Measurements from ENCODE around the gene GAS2L1.

GAS2L1 gene

DNA sequence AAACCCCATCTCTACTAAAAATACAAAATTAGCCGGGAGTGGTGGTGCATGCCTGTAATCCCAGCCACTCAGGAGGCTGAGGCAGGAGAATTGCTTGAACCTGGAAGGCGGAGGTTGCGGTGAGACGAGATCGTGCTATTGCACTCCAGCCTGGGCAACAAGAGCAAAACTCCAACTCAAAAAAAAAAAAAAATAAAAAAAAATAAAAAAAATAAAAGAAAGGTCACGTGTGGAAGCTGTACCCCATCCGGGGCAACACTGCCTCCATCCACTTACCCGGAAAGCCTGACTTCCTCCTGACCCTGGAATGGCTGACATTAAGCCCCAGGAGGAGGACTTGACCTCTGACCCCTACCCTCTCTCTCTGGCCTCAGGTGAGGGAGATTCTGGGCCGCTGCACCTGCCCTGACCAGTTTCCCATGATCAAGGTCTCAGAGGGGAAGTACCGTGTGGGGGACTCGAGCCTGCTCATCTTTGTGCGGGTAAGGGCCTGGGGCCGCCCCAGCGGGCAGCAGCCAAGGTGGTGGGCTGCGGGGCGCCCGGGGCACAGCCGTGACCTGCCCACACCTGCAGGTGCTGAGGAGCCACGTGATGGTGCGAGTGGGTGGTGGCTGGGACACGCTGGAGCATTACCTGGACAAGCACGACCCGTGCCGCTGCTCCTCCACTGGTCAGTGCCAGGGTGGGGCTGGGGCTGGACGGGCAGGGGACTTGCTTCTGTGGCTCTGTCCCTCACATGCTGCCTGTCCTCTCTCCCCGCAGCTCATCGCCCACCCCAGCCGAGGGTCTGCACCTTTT is 3.8 kb downstream of the GAS2L1 start:
- DNase-seq, result no peak

DNA sequence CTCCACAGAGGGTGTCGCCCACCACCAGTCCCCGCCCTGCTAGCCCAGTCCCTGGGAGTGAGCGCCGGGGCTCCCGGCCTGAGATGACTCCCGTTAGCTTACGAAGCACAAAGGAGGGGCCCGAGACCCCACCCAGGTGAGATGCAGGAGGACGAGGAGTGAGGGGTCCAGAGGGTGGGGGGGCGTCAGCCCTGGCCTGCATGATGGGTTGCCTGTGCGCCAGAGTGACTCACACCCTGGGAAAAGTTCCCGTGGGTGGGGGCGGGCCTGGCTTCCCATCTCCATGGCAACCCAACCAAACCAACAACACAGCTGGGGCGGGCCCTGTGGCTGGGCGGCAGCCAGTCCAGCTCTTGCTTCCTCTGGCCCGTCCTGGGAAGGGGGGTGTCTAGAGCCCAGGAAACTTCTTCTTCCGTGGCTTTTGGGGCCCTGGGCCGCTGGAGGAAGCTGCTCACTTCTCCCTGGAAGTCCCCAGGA is 4.5 kb downstream of the GAS2L1 start:
- peak; percentile 96 for DNase-seq

DNA sequence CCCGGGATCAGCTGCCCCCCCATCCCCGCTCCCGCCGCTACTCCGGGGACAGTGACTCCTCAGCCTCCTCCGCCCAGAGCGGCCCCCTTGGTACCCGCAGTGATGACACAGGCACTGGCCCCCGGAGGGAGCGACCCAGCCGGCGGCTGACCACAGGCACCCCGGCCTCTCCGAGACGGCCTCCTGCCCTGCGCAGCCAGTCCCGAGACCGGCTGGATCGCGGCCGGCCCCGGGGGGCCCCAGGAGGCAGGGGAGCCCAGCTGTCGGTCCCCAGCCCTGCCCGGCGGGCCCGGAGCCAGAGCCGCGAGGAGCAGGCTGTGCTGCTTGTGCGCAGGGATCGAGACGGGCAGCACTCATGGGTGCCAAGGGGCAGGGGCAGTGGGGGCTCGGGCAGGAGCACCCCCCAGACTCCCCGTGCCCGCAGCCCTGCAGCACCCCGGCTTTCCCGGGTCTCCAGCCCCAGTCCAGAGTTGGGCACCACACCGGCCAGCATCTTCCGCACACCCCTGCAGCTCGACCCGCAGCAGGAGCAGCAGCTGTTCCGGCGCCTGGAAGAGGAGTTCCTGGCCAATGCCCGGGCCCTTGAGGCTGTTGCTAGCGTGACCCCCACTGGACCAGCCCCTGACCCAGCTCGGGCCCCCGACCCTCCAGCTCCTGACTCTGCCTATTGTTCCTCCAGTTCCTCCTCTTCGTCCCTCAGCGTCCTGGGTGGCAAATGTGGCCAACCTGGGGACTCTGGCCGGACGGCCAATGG is 5.2 kb downstream of the GAS2L1 start:
- DNase-seq, result no peak

DNA sequence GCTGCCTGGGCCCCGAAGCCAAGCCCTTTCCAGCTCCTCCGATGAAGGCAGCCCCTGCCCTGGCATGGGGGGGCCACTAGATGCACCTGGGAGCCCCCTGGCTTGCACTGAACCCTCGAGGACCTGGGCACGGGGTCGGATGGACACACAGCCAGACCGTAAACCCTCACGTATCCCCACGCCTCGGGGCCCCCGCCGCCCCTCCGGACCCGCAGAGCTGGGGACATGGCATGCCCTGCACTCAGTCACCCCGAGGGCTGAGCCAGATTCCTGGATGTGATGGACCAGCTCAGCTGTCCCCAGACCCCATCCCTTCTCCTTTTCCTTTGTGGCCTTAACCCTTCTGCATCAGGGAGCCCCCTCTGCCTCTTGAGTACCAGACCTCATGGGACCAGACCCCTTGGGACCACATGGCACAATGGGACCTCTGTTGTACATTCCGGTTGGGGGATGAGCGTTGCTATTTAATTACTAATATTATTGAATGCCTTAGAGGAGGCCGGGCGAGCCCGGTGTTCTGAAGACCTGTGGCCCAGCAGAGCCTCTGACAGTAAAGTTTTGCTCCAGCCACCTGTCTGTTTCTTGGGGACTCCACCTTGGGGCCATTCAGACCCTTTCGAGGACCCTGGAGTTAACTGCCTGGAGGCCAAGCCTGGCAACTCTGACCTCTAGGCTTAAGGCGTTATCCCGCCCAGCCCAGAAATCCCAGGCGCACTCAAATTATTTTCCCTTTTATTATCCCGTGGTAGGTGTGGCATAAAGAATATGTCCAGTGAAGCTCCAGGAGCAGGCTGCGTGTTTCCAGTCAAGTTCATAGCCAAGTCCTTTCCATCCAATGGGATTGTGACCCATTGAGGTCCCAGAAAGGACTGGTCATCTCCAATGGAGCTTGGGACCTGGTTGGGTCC is 6.0 kb downstream of the GAS2L1 start:
- DNase-seq, result no peak

DNA sequence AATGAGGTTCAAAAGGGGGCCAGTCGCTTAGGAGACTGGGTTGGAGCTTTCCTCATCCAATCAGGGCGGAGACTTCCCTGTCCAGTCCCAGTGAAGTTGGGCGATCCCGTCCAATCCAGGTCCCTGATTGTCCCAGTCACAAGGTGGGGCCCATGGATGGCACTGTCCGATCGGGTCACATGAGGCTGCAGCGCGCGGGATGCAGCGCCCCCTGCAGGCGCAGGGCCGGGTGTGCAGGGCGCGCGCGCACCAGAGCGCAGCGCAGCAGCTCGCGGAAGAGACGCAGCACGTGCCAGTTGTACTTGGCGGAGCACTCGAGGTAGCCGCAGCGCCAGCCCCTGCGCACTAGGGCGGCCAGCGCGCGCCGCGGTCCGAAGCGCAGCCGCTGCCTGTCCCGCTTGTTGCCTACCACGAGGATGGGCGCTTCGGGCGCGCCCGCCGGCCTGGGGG is 6.7 kb downstream of the GAS2L1 start:
- DNase-seq, result no peak

DNA sequence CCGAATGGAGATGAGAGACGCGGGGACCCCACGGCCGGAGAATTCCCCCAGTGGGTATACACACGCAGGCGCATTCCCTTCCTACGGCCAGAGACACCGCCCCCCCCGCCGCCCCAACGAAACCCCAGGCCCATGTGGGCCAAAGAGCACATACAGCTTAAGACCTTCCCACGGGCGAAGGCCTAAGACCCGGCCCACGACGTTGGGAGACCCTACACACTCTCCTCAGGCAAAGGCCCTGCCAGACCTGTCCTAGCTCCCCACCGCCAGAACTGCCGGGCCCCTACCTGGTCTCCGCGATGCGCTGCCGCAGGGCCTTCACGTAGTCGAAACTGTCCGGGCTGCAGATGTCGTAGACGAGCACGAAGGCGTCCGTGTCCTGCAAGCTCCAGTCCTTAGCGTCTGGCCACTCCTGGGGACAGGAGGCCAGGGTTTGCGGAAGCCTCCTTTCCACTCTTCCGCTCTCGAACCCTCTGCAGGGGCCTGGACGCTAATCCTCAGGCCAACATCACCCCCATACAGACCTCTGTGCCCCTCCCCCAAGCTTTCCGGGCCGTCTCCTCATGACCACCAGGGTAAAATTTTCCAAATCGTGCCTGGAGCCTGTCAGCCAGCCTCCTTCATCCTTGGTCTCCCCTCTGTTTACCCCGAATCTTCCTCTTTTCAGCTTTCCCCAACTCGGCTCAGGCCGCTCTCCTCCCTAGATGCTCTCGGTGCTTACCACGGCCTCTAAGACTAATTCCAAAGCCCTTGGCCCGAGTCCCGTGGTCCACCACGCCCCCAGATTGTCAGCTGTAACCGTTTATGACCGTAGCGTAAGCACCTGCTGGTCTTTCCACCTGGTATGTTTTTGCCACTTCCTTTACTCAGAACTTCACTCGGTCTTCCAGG is 7.4 kb downstream of the GAS2L1 start:
- DNase-seq, result no peak

DNA sequence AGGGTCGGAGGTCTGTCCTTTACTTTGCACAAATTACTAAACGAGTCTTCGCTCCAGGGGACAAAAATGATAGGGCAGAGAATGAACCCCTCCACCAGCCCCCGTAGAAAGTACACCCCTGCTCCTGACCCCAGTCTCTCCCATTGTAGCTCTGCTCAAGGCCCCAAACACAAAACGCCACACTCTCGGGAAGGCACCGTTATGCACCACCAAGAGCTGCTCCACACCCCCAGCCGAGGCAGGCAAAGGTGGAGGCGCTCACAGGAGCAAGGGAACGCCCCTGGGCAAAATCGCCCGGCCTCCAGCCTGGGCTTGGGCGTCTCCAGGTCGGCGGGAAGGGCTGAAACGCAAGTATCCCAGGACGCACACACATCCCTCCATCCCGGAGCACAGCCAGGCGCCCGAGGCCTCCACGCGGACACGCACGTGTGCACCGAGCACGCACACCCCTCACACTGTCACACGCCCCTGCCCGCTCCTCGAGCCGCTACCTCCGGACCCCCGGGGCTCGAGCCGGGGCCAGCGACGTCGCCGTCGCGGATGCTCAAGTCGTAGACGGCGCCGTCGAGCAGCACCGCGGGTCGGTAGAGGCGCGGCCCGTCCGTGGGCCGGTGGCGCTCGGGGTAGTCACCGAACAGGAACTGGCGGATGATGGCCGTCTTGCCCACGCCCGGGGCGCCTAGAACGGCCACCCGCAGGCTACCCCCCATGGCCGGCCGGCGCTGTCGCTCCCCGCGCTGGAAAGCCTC is 8.3 kb downstream of the GAS2L1 start:
- no peak for DNase-seq

DNA sequence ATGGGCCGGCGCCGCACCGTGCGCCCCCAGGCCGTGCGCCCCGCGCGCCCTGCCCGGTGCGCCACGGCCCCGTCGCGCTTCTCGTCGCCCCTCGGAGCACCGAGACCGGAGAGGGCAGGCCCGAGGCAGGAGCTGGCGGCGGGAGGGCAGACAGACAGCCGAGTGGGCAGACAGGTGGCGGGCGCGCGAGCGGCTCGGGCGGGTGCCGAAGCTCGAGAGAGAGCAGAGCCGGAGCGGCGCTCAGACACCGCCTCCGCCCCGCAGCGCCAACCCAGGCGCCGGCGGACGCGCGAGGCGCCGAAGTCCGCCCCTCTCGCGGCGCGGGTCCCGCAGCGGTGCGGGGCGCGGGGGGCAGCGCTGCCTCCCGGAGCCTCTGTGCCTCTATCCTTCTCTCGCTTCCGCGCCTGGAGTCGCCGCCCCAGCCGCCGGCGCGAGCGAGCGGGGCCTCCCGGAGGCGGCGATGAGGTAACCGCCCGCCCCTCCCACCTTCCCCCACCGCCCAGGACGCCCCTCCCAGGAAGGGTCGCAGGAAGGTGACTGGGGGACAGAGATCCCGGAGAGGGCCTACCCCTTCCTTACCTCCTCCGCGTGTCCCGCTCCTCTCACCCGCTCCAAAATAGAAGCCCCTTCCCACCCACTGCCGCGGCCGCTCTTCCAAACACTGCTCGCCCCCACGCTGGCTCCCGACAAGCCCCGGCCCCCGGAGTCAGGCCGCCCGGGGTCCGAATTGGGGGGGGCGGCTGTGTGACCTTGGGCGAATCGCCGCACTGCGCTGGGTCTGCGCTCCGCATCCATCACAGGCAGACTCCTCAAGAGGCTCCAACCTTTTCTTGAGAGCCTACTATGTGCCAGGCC is 9.1 kb downstream of the GAS2L1 start, which contains the start of gene RASL10A:
TSS of gene RASL10A (minus strand) at position 412 of the 855 bp plus-strand sequence. CDS start 451 bp downstream, outside the sequence.
- DNase-seq, result no peak

DNA sequence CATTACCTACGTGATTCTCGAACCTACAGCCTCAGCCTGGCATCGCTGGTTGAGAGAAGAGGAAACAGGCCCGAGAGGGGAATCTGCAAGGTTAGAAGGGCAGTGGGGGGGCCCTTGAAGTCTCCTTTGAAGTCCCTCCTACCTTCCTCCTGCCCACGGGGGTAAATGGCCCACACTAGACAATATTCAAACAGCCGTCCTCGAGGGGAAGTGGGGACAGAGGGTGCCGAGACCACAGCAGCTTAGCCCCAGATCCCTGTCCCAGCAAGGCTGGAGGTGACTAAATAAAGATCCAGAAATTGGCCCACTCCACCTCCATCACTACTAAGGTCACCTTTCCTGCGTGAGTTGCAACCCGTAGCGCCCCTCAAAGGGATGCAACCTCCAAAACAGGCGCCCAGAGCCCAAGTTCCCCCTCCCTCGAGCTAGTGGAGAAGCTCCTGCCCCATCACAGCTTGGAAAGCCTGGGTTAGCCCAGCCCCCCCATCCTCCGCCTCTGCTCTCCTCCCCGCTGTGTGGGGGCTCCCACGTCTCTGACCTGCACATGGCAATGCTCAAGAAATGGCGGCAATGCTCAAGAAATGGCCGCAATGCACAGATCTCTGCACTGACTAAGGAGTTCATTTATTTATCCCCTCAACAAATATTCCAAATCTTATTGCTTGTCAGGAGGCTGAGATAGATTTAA is 9.8 kb downstream of the GAS2L1 start:
- no peak for DNase-seq

DNA sequence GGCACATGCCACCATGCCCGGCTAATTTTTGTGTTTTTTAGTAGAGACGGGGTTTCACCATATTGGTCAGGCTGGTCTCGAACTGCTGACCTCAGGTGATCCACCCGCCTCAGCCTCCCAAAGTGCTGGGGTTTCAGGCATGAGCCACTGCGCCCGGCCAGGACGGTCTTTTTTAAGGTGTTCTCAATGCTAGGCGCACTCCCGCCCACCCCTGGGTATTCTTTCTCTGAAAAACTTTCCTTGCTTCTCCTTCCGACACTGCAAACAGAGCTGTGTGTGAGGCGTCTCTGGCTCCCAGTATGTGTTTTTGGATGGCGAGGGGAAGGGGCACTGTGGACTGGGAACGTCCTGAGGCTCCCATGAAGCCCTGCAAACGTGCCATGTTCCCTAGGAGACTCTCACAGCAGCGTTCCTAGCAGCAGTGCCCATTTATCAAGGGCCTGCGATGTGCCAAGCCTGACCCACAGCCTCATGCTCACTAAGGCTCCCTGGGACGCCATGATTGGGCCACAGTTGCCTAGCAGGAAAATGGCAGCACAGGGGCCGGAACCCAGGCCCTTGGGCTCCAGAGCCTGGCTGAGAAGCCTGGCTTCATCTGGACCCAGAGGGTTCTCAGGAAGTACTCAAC is 11.5 kb downstream of the GAS2L1 start:
- no peak for DNase-seq

DNA sequence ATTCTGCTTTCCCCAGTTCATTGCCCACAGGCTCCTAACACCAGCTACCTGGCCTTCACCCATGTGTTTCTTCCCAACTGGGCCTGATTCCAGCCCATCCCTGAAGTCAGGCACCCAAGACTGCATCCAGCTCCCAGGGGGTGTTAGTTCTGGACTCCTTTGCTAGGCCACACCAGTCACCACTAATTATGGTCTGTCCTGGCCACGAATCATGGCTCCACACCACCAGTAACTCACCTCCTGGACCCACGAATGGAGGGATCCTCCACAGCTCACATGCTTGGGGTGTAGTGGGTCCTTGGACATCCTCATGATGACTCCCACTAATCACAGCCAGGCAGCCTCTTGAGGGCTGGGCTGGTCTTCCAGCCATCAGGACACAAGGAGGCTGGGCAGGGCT is 12.6 kb downstream of the GAS2L1 start:
- no peak for DNase-seq

DNA sequence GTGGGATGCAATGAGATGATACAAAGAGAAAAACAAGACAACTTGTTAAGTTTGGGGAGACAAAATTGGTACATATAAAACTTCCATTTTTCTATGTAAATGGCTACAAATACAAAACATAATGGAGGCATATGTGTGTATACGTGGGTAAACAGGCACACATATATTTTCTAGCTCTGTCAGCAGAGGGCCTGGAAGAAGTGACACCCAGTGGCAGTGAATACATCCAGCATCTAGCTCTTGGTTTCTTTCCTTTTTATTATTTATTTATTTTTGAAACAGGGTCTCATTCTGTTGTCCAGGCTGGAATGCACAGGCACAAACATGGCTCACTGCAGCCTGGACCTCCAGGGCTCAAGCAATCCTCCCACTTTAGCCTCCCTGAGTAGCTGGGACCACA is 14.1 kb downstream of the GAS2L1 start:
- no peak for DNase-seq

DNA sequence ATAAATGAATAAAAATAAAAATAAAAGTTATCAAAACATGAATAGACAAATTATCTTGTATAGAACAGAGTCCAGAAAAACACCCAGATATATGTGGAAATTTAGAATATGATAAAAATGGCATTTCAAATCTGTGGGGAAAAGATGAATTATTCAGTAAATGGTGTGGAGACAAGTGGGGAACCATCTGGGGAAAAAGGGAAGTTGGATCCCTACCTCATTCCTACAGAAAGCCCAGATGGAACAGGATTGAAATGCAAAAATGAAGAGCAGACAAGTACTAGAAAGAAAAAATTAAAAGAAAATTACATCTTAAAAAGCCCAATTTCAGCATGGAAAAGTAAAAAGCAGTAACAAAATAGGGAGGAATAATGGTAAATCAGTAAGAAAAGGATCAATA is 17.2 kb downstream of the GAS2L1 start:
- DNase-seq, result no peak

DNA sequence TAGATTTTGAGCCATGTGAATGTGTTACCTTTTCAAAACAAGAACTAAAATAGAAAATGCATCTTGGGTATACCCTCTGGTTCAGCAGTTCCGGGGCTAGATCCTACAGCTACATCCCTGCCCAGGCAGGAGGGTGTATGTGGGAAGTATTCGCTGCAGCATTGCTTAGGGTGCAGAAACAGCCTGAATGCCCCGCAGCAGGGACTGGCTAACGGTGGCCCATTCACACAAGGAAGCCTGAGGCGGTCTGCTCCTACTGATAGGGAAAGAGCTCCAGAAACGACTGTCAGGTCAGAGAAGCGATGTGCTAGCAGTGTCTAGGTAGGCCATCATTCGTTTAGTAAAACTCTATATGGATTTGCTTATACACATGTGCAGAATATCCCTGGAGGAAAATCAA is 18.9 kb downstream of the GAS2L1 start:
- no peak for DNase-seq

DNA sequence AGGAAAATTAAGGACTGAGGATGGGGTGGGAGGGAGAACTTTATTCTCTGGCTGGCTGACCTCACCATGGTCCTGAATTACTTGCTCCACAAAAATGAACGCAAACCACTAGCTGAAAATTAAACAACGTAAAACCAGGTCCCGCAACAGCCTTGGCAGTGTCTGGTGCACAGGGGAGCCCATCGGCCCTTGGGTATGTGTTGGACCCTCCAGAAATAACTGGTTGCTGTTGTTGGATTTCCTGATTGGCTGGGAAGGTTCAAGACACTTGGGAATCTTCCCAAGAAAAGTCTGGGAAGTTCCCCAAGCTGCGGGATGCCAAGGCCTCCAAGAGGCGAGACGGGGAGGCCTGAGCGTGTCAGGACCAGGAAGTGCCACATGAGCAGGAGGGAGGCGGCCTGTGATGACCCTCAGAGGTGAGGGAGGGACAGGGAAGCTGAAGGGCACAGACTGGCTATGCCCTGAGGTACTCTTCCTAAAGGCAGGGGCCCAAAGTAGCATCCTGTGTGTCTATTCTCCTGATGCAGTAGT is 19.4 kb downstream of the GAS2L1 start:
- no peak for DNase-seq

DNA sequence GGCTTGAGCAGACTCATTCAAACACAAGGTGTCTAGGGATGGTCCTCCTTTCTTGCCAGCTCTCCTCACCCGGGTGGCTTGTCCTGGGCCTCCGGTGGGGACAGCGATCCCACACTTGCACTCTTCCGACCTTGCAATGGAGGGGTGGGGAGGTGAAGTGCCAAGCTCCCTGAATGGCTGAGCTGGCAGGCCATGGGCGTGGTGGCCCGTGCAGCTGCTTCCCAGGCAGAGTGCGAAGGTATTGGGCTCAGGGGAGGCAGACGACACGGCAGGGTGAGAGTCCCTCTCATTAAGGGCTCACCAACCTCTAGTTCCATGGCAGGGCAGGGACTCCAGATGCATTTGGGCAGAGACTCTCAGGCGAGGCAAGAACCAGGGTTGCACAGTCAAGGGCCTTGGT is 20.0 kb downstream of the GAS2L1 start:
- DNase-seq, result no peak

DNA sequence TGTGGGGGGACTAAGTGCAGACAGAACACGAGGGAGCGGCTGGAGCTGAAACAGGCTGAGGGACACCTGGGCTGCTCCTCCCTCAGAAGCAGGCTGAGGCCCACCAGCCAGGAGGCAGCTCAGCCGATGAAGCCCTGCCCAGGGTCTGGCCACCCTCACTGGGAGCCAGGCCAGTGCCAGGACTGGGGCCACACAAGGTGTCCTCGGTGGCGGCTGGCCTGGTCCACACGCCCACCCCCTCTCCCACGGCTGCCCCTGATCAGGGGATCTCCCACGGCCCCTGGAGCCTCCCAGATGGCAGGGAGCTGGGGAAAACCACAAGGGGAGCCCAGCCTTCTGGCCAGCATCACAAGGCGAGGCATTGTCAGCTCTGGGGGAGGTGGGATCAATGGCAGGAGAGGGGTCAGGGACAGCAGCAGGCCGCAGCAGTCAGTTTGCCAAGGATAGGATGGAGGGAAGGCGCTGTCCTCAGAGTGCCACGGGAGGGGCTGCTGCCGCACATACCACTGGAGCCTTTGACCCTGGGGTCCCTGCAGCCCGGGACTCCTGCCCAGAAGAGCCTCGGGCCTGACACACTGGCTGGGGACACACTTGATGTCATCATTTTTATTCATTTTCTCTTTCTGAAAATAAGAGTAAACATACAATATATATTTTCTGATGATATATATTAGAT is 20.8 kb downstream of the GAS2L1 start:
- no peak for DNase-seq

DNA sequence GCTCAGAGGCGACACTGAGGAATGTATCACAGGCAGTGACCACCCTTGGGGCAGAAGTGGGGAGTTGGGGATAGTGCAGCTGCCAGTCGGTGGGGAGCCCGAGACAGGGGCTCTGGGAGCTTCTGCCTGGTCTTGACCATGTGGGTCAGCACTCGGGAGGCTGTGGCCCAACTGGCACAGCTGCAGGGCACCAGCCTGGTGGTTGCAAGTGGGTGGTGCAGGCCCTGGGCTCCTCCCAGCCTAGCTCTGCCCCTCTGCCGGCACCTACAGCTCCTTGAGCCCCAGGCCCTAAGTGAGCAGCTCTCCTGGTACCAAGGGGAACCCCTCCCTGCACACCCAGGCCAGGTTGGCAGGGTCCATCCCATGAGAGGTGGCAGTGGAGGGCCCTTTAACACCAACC is 21.6 kb downstream of the GAS2L1 start:
- no peak for DNase-seq
